ENCODE measurements around the gene ZNF155. TPM values are rescaled to one million over a fixed set of nuclear protein-coding genes. Genes with fewer than 3 reads are reported as not detected.
"Not testable (repeated sequence)": the region's sequence is repeated elsewhere in the genome, so short reads cannot be mapped to it uniquely, and the experiment has no call there.

The ZNF155 gene
- polyA plus RNA-seq, 1 donor (not counting 4 experiments of a cell fraction or from before 2014, with no cell fraction given), result 7.0 TPM

DNA sequence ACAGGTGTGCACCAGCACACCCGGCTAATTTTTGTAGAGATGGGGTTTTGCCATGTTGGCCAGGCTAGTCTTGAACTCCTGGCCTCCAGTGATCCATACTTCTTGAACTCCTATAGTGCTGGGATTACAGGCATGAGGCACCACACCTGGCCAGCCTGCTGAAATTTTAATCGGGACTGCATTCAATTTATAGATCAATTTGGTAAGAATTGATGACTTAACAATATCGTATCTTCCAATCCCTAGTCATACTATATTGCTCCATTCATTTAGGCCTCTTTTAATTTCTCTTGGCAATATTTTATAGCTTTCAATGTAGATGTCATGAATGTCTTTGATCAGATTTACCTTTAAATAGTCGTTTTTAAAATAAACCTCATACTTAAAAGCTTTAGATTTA is 43.3 kb upstream of the ZNF155 start:
- Histone ChIP-seq H3K79me2 (ENCODE audit: control insufficient read depth, insufficient read depth, low read length) (no peaks in the 10 kb centered on the region), H2AFZ (ENCODE audit: control insufficient read depth, low read length) (no peak overlapping the region), H3K9ac (ENCODE audit: control insufficient read depth, extremely low read depth, insufficient read depth, low read length) (no peak overlapping the region), H4K20me1 (ENCODE audit: control insufficient read depth, extremely low read depth, insufficient read depth, low read length) (no peaks in the 10 kb centered on the region), H3K27me3 (ENCODE audit: control insufficient read depth, extremely low read depth, insufficient read depth, low read length) (no peaks in the 10 kb centered on the region), H3K9me1 (ENCODE audit: control insufficient read depth, extremely low read depth, insufficient read depth, low read length) (no peaks in the 10 kb centered on the region), H3K4me1 (ENCODE audit: control insufficient read depth, extremely low read depth, insufficient read depth, low read length) (peaks cover 3% of the 10 kb centered on the region), H3K27ac (ENCODE audit: control insufficient read depth, insufficient read depth, low read length) (no peak overlapping the region), H3K4me3 (ENCODE audit: control insufficient read depth in 2 of 3, extremely low read depth in 1 of 3, insufficient read depth in 2 of 3, low read depth in 1 of 3, low read length in 3 of 3) (no peak overlapping the region), H3K9me3 (ENCODE audit: control insufficient read depth, low read depth, low read length) (no peaks in the 10 kb centered on the region), H3K4me2 (ENCODE audit: control insufficient read depth, extremely low read depth, insufficient read depth, low read depth, low read length) (no peak overlapping the region), H3K36me3 (ENCODE audit: control insufficient read depth in 2 of 2, extremely low read depth in 1 of 2, insufficient read depth in 2 of 2, low read length in 2 of 2) (no peaks in the 10 kb centered on the region)
- dilution Hi-C loops (cut with MboI; ENCODE audit: extremely low pct_ligation_motif_present, low sequenced_read_pairs), result no loop called here
- no peak for TF ChIP-seq EZH2 (IDR thresholded peaks at IDR 0.05; ENCODE audit: low read length)
- TF ChIP-seq, protein P1, sequence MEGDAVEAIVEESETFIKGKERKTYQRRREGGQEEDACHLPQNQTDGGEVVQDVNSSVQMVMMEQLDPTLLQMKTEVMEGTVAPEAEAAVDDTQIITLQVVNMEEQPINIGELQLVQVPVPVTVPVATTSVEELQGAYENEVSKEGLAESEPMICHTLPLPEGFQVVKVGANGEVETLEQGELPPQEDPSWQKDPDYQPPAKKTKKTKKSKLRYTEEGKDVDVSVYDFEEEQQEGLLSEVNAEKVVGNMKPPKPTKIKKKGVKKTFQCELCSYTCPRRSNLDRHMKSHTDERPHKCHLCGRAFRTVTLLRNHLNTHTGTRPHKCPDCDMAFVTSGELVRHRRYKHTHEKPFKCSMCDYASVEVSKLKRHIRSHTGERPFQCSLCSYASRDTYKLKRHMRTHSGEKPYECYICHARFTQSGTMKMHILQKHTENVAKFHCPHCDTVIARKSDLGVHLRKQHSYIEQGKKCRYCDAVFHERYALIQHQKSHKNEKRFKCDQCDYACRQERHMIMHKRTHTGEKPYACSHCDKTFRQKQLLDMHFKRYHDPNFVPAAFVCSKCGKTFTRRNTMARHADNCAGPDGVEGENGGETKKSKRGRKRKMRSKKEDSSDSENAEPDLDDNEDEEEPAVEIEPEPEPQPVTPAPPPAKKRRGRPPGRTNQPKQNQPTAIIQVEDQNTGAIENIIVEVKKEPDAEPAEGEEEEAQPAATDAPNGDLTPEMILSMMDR (optimal IDR thresholded peaks at IDR 0.05 in 1 of 3, IDR thresholded peaks at IDR 0.05 in 1 of 3, conservative IDR thresholded peaks at IDR 0.05 in 1 of 3; ENCODE audit: extremely low read depth in 1 of 3, insufficient read depth in 2 of 3, low read length in 3 of 3), result no peak
- FAIRE-seq (no peak), DNase-seq (ENCODE audit: low read depth, low spot score) (no peak)

DNA sequence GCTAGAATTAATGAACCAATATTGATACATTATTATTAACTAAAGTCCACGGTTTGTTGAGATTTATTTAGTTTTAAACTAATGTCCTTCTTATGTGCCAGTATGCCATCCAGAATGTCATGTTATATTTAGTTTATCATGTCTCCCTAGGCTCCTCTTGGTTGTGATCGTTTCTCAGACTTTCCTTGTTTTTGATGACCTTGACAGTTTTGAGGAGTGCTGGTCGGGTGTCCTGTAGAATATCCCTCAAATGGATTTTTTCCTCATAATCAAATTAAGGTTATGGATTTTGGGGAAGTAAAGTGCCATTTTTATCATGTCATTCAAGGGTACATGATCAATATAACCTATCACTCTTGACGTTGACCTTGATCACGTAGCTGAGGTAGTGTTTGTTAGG is 42.8 kb upstream of the ZNF155 start:
- Histone ChIP-seq H2AFZ (ENCODE audit: control insufficient read depth, low read length) (no peak overlapping the region), H3K4me2 (ENCODE audit: control insufficient read depth, extremely low read depth, insufficient read depth, low read depth, low read length) (no peak overlapping the region), H3K79me2 (ENCODE audit: control insufficient read depth, insufficient read depth, low read length) (no peaks in the 10 kb centered on the region), H3K9me3 (ENCODE audit: control insufficient read depth, low read depth, low read length) (no peaks in the 10 kb centered on the region), H4K20me1 (ENCODE audit: control insufficient read depth, extremely low read depth, insufficient read depth, low read length) (no peaks in the 10 kb centered on the region), H3K9me1 (ENCODE audit: control insufficient read depth, extremely low read depth, insufficient read depth, low read length) (no peaks in the 10 kb centered on the region), H3K9ac (ENCODE audit: control insufficient read depth, extremely low read depth, insufficient read depth, low read length) (no peak overlapping the region), H3K27me3 (ENCODE audit: control insufficient read depth, extremely low read depth, insufficient read depth, low read length) (no peaks in the 10 kb centered on the region), H3K4me3 (ENCODE audit: control insufficient read depth in 2 of 3, extremely low read depth in 1 of 3, insufficient read depth in 2 of 3, low read depth in 1 of 3, low read length in 3 of 3) (no peak overlapping the region), H3K27ac (ENCODE audit: control insufficient read depth, insufficient read depth, low read length) (no peak overlapping the region), H3K4me1 (ENCODE audit: control insufficient read depth, extremely low read depth, insufficient read depth, low read length) (no peaks in the 10 kb centered on the region), H3K36me3 (ENCODE audit: control insufficient read depth in 2 of 2, extremely low read depth in 1 of 2, insufficient read depth in 2 of 2, low read length in 2 of 2) (no peaks in the 10 kb centered on the region)
- no peak for TF ChIP-seq EZH2 (IDR thresholded peaks at IDR 0.05; ENCODE audit: low read length)
- TF ChIP-seq, protein P1 (optimal IDR thresholded peaks at IDR 0.05 in 1 of 3, IDR thresholded peaks at IDR 0.05 in 1 of 3, conservative IDR thresholded peaks at IDR 0.05 in 1 of 3; ENCODE audit: extremely low read depth in 1 of 3, insufficient read depth in 2 of 3, low read length in 3 of 3), result no peak
- FAIRE-seq, result no peak
- dilution Hi-C loops (cut with MboI; ENCODE audit: extremely low pct_ligation_motif_present, low sequenced_read_pairs), result no loop called here
- DNase-seq (ENCODE audit: low read depth, low spot score), result no peak

DNA sequence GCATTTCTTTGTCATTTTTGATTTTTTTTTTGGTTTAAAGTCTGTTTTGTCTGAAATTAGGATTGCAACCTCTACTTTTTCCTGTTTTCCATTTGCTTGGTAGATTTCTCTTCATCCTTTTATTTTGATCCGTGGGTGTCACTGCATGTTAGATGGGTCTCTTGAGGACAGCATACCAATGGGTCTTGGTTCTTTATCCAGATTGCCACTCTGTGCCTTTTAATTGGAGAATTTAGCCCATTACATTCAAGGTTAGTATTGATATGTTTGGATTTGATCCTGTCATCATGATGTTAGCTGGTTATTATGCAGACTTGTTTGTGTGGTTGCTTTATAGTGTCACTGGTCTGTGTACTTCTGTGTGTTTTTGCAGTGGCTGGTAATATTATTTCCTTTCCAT is 36.6 kb upstream of the ZNF155 start:
- H3K4me2 ChIP-seq (ENCODE audit: control insufficient read depth, extremely low read depth, insufficient read depth, low read depth, low read length); H3K27ac ChIP-seq (ENCODE audit: control insufficient read depth, insufficient read depth, low read length); dilution Hi-C loops (cut with MboI; ENCODE audit: extremely low pct_ligation_motif_present, low sequenced_read_pairs); H3K9ac ChIP-seq (ENCODE audit: control insufficient read depth, extremely low read depth, insufficient read depth, low read length); H3K9me1 ChIP-seq (ENCODE audit: control insufficient read depth, extremely low read depth, insufficient read depth, low read length); H4K20me1 ChIP-seq (ENCODE audit: control insufficient read depth, extremely low read depth, insufficient read depth, low read length); H3K27me3 ChIP-seq (ENCODE audit: control insufficient read depth, extremely low read depth, insufficient read depth, low read length); H3K4me3 ChIP-seq (ENCODE audit: control insufficient read depth in 2 of 3, extremely low read depth in 1 of 3, insufficient read depth in 2 of 3, low read depth in 1 of 3, low read length in 3 of 3); H3K9me3 ChIP-seq (ENCODE audit: control insufficient read depth, low read depth, low read length); FAIRE-seq; H3K4me1 ChIP-seq (ENCODE audit: control insufficient read depth, extremely low read depth, insufficient read depth, low read length); DNase-seq (ENCODE audit: low read depth, low spot score); H2AFZ ChIP-seq (ENCODE audit: control insufficient read depth, low read length); H3K36me3 ChIP-seq (ENCODE audit: control insufficient read depth in 2 of 2, extremely low read depth in 1 of 2, insufficient read depth in 2 of 2, low read length in 2 of 2); H3K79me2 ChIP-seq (ENCODE audit: control insufficient read depth, insufficient read depth, low read length): not testable (repeated sequence)

DNA sequence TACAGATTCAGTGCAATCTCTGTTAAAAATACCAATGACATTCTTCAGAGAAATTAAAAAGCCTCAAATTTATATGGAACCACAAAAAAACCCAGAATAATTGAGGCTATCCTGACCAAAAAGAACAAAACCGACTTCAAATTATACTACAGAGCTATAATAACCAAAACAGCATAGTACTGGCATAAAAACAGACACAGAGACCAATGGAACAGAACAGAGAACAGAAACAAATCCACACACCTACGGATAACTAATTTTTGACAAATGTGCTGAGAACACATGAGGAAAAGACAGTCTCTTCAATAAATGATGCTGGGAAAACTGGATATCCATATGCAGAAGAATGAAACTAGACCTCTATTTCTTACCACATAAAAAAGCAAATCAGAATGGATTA is 34.2 kb upstream of the ZNF155 start:
- H3K79me2 ChIP-seq (ENCODE audit: control insufficient read depth, insufficient read depth, low read length); H3K27me3 ChIP-seq (ENCODE audit: control insufficient read depth, extremely low read depth, insufficient read depth, low read length); dilution Hi-C loops (cut with MboI; ENCODE audit: extremely low pct_ligation_motif_present, low sequenced_read_pairs); H3K9me3 ChIP-seq (ENCODE audit: control insufficient read depth, low read depth, low read length); H2AFZ ChIP-seq (ENCODE audit: control insufficient read depth, low read length); H3K9me1 ChIP-seq (ENCODE audit: control insufficient read depth, extremely low read depth, insufficient read depth, low read length); H3K4me1 ChIP-seq (ENCODE audit: control insufficient read depth, extremely low read depth, insufficient read depth, low read length); H3K4me2 ChIP-seq (ENCODE audit: control insufficient read depth, extremely low read depth, insufficient read depth, low read depth, low read length); H3K4me3 ChIP-seq (ENCODE audit: control insufficient read depth in 2 of 3, extremely low read depth in 1 of 3, insufficient read depth in 2 of 3, low read depth in 1 of 3, low read length in 3 of 3); H4K20me1 ChIP-seq (ENCODE audit: control insufficient read depth, extremely low read depth, insufficient read depth, low read length); FAIRE-seq; H3K9ac ChIP-seq (ENCODE audit: control insufficient read depth, extremely low read depth, insufficient read depth, low read length); H3K27ac ChIP-seq (ENCODE audit: control insufficient read depth, insufficient read depth, low read length); DNase-seq (ENCODE audit: low read depth, low spot score); H3K36me3 ChIP-seq (ENCODE audit: control insufficient read depth in 2 of 2, extremely low read depth in 1 of 2, insufficient read depth in 2 of 2, low read length in 2 of 2): not testable (repeated sequence)

Data from keratinocyte (primary cell).